AG08395 (cell line): Measurements from ENCODE around the gene ERC2.
A peak's percentile ranks its signal among the peaks of the same experiment; 100 is the strongest.

ENCODE experiments used
- DNase-seq: peaks from one replicate; pipeline ENCODE4 v3.0.0; 2012; ENCODE audit warnings: mixed read lengths, low spot score

The ERC2 gene

GRCh38 chr3:55923626-55924025, 544.6 kb downstream of the ERC2 start:
- DNase-seq = no peak

GRCh38 chr3:55923207-55923606, 545.1 kb downstream of the ERC2 start:
- no peak for DNase-seq

GRCh38 chr3:55912880-55913279, 555.4 kb downstream of the ERC2 start:
- no peak for DNase-seq

GRCh38 chr3:55911266-55911665, 557.0 kb downstream of the ERC2 start:
- DNase-seq = no peak

GRCh38 chr3:55910543-55910942, 557.7 kb downstream of the ERC2 start:
- DNase-seq = no peak

GRCh38 chr3:55909373-55909772, 558.9 kb downstream of the ERC2 start:
- DNase-seq = no peak

GRCh38 chr3:55907616-55908015, 560.7 kb downstream of the ERC2 start:
- DNase-seq = no peak

- DNase-seq = no peak
Measured at GRCh38 chr3:55906896-55907295, 561.4 kb downstream of the ERC2 start.

- no peak for DNase-seq
Measured at GRCh38 chr3:55904716-55905115, 563.6 kb downstream of the ERC2 start.

- no peak for DNase-seq
Measured at GRCh38 chr3:55903680-55904079, 564.6 kb downstream of the ERC2 start.

- DNase-seq = no peak
Measured at GRCh38 chr3:55902221-55902900, 565.9 kb downstream of the ERC2 start.

GRCh38 chr3:55899887-55900286, 568.4 kb downstream of the ERC2 start:
- DNase-seq = no peak

GRCh38 chr3:55897573-55898224, 570.6 kb downstream of the ERC2 start:
- no peak for DNase-seq

- DNase-seq = no peak
Measured at GRCh38 chr3:55895897-55896566, 572.2 kb downstream of the ERC2 start.

GRCh38 chr3:55894605-55895004, 573.7 kb downstream of the ERC2 start:
- no peak for DNase-seq

- no peak for DNase-seq
Measured at GRCh38 chr3:55893045-55893664, 575.1 kb downstream of the ERC2 start.

- no peak for DNase-seq
Measured at GRCh38 chr3:55891106-55891505, 577.2 kb downstream of the ERC2 start.

- no peak for DNase-seq
Measured at GRCh38 chr3:55888282-55888885, 579.9 kb downstream of the ERC2 start.

- DNase-seq = peak; percentile 30
Measured at GRCh38 chr3:55885721-55886120, 582.5 kb downstream of the ERC2 start.

GRCh38 chr3:55884491-55885285, 583.6 kb downstream of the ERC2 start:
- DNase-seq = no peak

- DNase-seq = no peak
Measured at GRCh38 chr3:55884066-55884465, 584.2 kb downstream of the ERC2 start.

GRCh38 chr3:55882006-55882405, 586.3 kb downstream of the ERC2 start:
- DNase-seq = no peak
